Testis (tissue), 2 donors: ENCODE data around the gene DMWD.

ENCODE experiments used
- CTCF ChIP-seq, 3 experiments: fragments of 450-650 bp in 2 of 3; fragments of 200-600 bp in 1 of 3; sonication (generic) in 1 of 3; IDR thresholded peaks; one replicate each; pipeline ENCODE4 v1.5.1; 2016 to 2019; ENCODE audit warnings: antibody characterized with exemption in 3 of 3, mild to moderate bottlenecking in 2 of 3, moderate library complexity in 1 of 3
- POLR2A ChIP-seq: fragments of 450-650 bp; IDR thresholded peaks from one replicate; pipeline ENCODE4 v1.6.1; 2017; ENCODE audit warnings: antibody characterized with exemption, mild to moderate bottlenecking, moderate library complexity

GRCh38 chr19:45824531-45825262, 32.1 kb upstream of the DMWD start:
- TF ChIP-seq POLR2A: no peak
- TF ChIP-seq CTCF (IDR thresholded peaks at IDR 0.05): no peak
